ENCODE results near the gene OPN1SW.

Gene OPN1SW

DNA sequence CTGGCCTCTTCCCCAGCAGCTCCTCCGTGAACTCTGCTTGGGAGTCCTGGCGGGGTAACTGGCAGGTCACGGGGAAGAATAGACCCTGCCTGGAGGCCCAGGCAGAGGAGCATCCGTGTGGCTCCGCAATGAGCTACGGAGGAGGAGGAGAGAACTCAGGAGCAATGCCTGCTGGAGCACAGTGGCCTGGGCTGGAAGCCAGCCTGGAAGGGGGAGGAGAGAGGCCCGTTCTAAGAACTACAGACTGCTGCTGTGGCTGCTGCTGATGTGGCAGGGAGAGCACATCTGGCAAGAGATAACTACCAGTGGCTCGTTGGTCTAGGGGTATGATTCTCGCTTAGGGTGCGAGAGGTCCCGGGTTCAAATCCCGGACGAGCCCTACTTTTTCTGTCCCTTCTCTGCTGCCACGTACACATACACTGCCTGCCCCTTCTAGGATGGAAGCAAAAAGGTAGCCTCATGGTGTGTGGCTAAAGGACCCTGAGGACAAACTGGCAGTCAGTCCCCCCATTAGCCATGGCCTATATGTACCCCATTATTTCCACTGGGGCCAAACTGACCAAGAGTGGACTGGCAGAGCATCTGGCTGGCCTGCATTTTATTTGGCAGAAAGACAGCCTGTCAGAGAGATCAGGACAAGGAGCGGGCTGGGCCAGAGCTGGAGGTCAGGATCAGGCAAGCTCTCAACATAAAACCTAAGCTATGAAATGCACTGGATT lies 7.7 kb upstream of the OPN1SW start:
- Histone ChIP-seq H3K9me3 (ENCODE audit: severe bottlenecking) (no peaks in the 10 kb centered on the region), H3K36me3 (ENCODE audit: low read depth) (no peaks in the 10 kb centered on the region), H3K27me3 (ENCODE audit: insufficient read depth, poor library complexity, severe bottlenecking) (no peaks in the 10 kb centered on the region), H3K4me3 (ENCODE audit: severe bottlenecking) (no peak overlapping the region), H3K4me1 (ENCODE audit: insufficient read depth, poor library complexity, severe bottlenecking) (no peaks in the 10 kb centered on the region), H3K27ac (ENCODE audit: poor library complexity, severe bottlenecking) (no peak overlapping the region)
- TF ChIP-seq, protein P1, sequence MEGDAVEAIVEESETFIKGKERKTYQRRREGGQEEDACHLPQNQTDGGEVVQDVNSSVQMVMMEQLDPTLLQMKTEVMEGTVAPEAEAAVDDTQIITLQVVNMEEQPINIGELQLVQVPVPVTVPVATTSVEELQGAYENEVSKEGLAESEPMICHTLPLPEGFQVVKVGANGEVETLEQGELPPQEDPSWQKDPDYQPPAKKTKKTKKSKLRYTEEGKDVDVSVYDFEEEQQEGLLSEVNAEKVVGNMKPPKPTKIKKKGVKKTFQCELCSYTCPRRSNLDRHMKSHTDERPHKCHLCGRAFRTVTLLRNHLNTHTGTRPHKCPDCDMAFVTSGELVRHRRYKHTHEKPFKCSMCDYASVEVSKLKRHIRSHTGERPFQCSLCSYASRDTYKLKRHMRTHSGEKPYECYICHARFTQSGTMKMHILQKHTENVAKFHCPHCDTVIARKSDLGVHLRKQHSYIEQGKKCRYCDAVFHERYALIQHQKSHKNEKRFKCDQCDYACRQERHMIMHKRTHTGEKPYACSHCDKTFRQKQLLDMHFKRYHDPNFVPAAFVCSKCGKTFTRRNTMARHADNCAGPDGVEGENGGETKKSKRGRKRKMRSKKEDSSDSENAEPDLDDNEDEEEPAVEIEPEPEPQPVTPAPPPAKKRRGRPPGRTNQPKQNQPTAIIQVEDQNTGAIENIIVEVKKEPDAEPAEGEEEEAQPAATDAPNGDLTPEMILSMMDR (IDR thresholded peaks at IDR 0.05; ENCODE audit: poor library complexity, severe bottlenecking) = no peak
- DNase-seq (ENCODE audit: low spot score) (no peak), ATAC-seq (ENCODE audit: low read depth) (peak; percentile 68)

GRCh38 chr7:128781851-128782250 lies 6.3 kb upstream of the OPN1SW start:
- H3K9me3 ChIP-seq (ENCODE audit: severe bottlenecking) = no peaks in the 10 kb centered on the region
- no peaks in the 10 kb centered on the region for H3K27me3 ChIP-seq (ENCODE audit: insufficient read depth, poor library complexity, severe bottlenecking)
- no peaks in the 10 kb centered on the region for H3K4me1 ChIP-seq (ENCODE audit: insufficient read depth, poor library complexity, severe bottlenecking)
- no peak for DNase-seq (ENCODE audit: low spot score)
- no peak overlapping the region for H3K27ac ChIP-seq (ENCODE audit: poor library complexity, severe bottlenecking)
- H3K36me3 ChIP-seq (ENCODE audit: low read depth) = no peaks in the 10 kb centered on the region
- ATAC-seq (ENCODE audit: low read depth) = no peak
- TF ChIP-seq, protein P1 (IDR thresholded peaks at IDR 0.05; ENCODE audit: poor library complexity, severe bottlenecking) = no peak
- no peak overlapping the region for H3K4me3 ChIP-seq (ENCODE audit: severe bottlenecking)

GRCh38 chr7:128781126-128781525 lies 5.5 kb upstream of the OPN1SW start:
- TF ChIP-seq, protein P1 (IDR thresholded peaks at IDR 0.05; ENCODE audit: poor library complexity, severe bottlenecking) = no peak
- DNase-seq (ENCODE audit: low spot score) = no peak

GRCh38 chr7:128778946-128779345 lies 3.4 kb upstream of the OPN1SW start:
- H3K27ac ChIP-seq (ENCODE audit: poor library complexity, severe bottlenecking) = no peak overlapping the region
- H3K27me3 ChIP-seq (ENCODE audit: insufficient read depth, poor library complexity, severe bottlenecking) = no peaks in the 10 kb centered on the region
- H3K4me1 ChIP-seq (ENCODE audit: insufficient read depth, poor library complexity, severe bottlenecking) = no peaks in the 10 kb centered on the region
- H3K9me3 ChIP-seq (ENCODE audit: severe bottlenecking) = no peaks in the 10 kb centered on the region
- TF ChIP-seq, protein P1 (IDR thresholded peaks at IDR 0.05; ENCODE audit: poor library complexity, severe bottlenecking) = no peak
- ATAC-seq (ENCODE audit: low read depth) = no peak
- H3K36me3 ChIP-seq (ENCODE audit: low read depth) = no peaks in the 10 kb centered on the region
- no peak for DNase-seq (ENCODE audit: low spot score)
- no peak overlapping the region for H3K4me3 ChIP-seq (ENCODE audit: severe bottlenecking)

More at GRCh38 chr7:128781126-128781525, 5.5 kb upstream of the OPN1SW start:
- Histone ChIP-seq H3K27me3 (ENCODE audit: insufficient read depth, poor library complexity, severe bottlenecking) (no peaks in the 10 kb centered on the region), H3K36me3 (ENCODE audit: low read depth) (no peaks in the 10 kb centered on the region), H3K4me1 (ENCODE audit: insufficient read depth, poor library complexity, severe bottlenecking) (no peaks in the 10 kb centered on the region), H3K4me3 (ENCODE audit: severe bottlenecking) (no peak overlapping the region), H3K9me3 (ENCODE audit: severe bottlenecking) (no peaks in the 10 kb centered on the region), H3K27ac (ENCODE audit: poor library complexity, severe bottlenecking) (no peak overlapping the region)
- no peak for ATAC-seq (ENCODE audit: low read depth)
